T47D (cell line): ENCODE results near the gene CAPN7.

Source experiments
- DNase-seq, 2 experiments: peaks; one replicate each; pipeline versions ENCODE4 v3.0.0 to v3.0.0-alpha.2; 2011 to 2012; ENCODE audit warnings: low read depth in 1 of 2, low spot score in 1 of 2
- JUND ChIP-seq: IDR thresholded peaks from 2 replicates; pipeline ENCODE4 v1.6.1; 2012; ENCODE audit warnings: low read depth
- in situ Hi-C: cut with HindIII; loops from 2 replicates; pipeline ENCODE4 v1.10.0; 2016; ENCODE audit warnings: low sequenced_read_pairs, low pct_unique_long_range_greater_than_20kb

CAPN7 gene

DNA sequence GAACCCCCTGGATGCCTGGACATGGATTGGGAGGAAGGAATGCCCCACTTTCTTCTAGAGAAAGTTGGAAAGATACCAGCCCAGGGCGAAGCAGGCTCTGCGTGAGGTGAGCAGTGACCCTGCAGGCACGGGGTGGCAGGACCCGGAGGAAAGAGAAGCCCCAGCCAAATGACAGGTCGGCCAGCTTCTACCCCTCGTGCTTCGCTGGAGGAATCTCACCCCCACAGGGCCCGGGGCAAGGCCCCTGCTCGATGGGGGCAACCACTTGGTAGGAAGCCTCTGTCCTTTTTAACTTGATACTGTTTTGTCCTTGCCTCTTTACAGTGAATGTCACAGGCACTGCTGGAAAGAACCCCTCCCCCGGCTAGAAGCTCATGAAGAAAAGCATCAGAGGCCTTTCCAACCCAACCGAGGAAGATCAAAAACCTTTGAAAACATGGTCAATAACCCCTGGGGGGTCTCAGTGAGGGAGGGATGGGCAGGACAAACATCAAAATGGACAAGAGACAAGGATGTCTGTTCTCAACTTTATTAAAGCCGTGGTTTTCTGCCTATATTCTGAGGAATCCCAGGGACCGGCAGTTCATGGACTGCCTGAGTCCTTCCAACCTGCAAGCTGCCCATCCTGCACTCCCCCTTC lies 71.9 kb downstream of the CAPN7 start:
- TF ChIP-seq JUND: no peak
- in situ Hi-C loops: no loop called here
- no peak for DNase-seq

DNA sequence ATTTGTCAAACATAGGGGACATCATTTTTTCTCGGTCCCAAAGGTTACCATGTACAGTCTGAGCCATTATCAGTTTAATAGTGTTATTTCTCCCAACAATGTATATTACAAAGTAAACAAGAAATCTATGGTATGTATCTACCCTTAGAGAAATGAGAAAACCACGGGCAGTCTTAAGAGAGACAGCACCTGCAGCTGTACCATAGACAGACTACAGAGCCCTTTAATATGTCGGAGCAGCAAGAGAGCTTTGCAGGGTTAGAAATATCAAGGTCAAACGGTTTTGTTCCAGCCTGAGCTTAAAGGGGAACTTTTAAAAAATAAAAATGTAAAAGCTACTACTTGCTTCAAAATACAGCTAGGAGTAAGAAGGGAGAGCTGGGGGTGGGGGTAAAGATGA lies 73.2 kb downstream of the CAPN7 start:
- in situ Hi-C loops: no loop called here

GRCh38 chr3:15279671-15280402 lies 73.8 kb downstream of the CAPN7 start:
- TF ChIP-seq JUND: no peak
- in situ Hi-C loops: no loop called here
- DNase-seq: no peak

More for the DNA sequence above, 73.2 kb downstream of the CAPN7 start:
- DNase-seq: no peak
- no peak for TF ChIP-seq JUND

DNA sequence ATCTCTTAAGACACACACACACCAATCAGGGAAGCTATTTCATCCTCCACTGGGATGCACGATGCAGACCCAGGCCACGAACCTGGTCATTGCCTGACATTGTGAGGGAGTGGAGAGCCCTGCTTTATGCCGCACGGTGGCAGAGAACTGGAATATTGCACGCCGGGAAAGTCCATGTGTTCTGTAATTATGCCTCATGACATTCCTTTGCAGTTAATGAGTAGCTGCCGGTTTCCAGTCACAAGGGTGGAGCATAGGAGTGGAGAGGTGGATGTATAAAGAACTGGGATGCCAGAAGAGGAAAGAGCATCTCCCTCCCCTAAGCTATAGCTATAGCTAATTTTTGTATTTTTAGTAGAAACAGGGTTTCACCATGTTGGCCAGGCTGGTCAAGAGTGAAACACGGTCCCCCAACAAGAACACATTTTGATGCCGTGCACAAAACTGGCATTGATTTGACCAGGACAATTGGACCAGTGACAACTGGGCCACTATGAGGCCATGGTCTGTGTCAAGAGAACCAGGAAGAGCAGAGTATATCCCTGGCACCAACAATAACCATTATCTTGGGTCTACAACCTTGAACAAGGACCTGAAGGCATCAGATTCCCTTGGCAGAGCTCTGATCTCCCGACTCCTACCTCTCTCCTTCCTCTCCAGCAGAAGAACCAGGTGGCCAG lies 74.9 kb downstream of the CAPN7 start:
- TF ChIP-seq JUND: no peak
- no peak for DNase-seq
- in situ Hi-C loops: no loop called here

GRCh38 chr3:15281817-15282216 lies 75.8 kb downstream of the CAPN7 start:
- no peak for TF ChIP-seq JUND
- in situ Hi-C loops: no loop called here
- DNase-seq: no peak

DNA sequence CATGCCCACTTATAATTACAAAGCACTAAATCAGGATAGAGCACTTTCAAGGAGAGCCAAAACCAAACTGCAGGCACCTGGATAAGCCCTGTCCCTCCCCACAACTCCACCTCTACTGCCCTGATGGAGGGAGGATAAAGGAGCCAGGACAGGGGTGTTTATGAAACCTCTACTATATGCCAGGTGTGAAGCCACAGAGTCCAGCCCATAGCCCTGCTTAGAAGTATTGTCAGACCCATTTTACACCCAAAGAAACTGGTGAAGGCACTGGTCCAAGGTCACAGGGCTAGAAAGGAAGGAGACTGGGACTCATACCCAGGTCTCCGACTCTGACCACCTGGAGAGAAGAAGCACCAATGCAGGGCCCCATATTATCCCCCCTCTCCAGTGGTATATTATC lies 77.7 kb downstream of the CAPN7 start:
- no peak for TF ChIP-seq JUND
- in situ Hi-C loops: no loop called here
- no peak for DNase-seq

GRCh38 chr3:15284121-15284889 lies 78.3 kb downstream of the CAPN7 start:
- no peak for TF ChIP-seq JUND
- DNase-seq: peak in 1 of 2 experiments; percentile 22
- in situ Hi-C loops: no loop called here

DNA sequence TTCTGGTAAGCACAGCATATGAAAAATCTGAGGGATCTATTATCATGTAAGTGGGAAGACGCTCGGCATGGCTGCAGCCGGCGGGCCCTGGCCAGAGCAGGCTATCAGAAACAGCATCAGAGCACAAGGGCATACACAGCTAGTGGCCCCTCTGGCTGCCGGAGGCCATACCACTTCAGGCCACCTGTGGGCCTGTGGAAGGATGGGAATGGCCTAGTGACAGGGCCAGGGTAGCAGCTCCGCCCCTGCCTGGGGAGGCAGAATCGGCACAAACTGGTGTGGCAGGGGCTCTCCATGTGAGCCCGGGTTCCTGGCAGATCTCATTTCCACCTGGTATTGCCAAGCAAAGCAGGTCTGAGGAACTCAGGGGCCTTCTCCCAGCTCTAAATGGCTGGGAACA lies 80.0 kb downstream of the CAPN7 start:
- TF ChIP-seq JUND: no peak
- no peak for DNase-seq
- in situ Hi-C loops: no loop called here

- in situ Hi-C loops: no loop called here
- TF ChIP-seq JUND: no peak
- peak in 1 of 2 experiments; percentile 45 for DNase-seq
Measured at GRCh38 chr3:15287565-15288330, 81.7 kb downstream of the CAPN7 start.

DNA sequence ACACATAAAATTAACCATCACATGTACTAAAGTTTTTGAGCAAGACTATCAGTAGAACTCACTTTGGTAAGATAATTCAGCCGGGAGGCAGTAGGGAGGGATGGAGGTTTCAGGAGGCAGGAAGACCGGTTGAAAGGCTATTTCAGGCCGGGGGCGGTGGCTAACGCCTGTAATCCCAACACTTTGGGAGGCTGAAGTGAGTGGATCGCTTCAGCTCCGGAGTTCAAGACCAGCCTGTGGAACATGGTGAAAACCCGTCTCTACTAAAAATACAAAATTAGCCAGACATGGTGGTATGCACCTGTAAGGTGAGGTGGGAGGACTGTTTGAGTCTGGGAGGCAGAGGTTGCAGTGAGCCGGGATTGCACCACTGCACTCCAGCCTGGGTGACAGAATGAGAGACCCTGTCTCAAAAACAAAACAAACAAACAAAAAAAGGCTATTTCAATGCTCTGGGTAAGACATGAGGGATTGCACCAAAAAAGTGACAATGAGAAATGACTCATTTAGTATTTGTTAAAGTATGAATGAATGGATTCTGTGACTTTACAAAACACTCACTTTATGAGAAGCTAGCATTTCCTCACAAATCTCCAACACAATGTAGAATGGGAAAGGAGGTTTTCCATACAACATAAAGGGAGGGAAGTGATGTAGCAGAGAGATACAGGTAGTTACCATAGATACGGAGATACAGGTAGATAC lies 82.4 kb downstream of the CAPN7 start:
- TF ChIP-seq JUND: no peak
- DNase-seq: no peak
- in situ Hi-C loops: no loop called here

GRCh38 chr3:15289661-15290060 lies 83.6 kb downstream of the CAPN7 start:
- TF ChIP-seq JUND: no peak
- in situ Hi-C loops: no loop called here
- no peak for DNase-seq
